Neuronal stem cell (in vitro differentiated cells): ENCODE results near the gene GALNS.
A peak's percentile ranks its signal among the peaks of the same experiment; 100 is the strongest.

ENCODE experiments used
- DNase-seq: peaks from one replicate; pipeline ENCODE4 v3.0.0-alpha.2; 2013; ENCODE audit warnings: low spot score
- H2AFZ ChIP-seq: one replicate; pipeline ENCODE4 v1.6.1; 2013; ENCODE audit warnings: mild to moderate bottlenecking, low read length, inconsistent platforms
- H2AK5ac ChIP-seq: 2 replicates; pipeline ENCODE4 v1.6.1; 2013; ENCODE audit warnings: low read depth, mild to moderate bottlenecking, inconsistent platforms, low read length, moderate library complexity, mixed read lengths
- H2BK120ac ChIP-seq: 2 replicates; pipeline ENCODE4 v1.6.1; 2013; ENCODE audit warnings: low read depth, mild to moderate bottlenecking, inconsistent platforms, low read length, moderate library complexity, mixed read lengths
- H2BK12ac ChIP-seq: one replicate; pipeline ENCODE4 v1.6.1; 2013; ENCODE audit warnings: low read length, inconsistent platforms
- H2BK15ac ChIP-seq: 2 replicates; pipeline ENCODE4 v1.6.1; 2013; ENCODE audit warnings: mild to moderate bottlenecking, low read length, inconsistent platforms, mixed read lengths
- H2BK5ac ChIP-seq: one replicate; pipeline ENCODE4 v1.6.1; 2013; ENCODE audit warnings: inconsistent platforms, mild to moderate bottlenecking, low read length, moderate library complexity
- H3K14ac ChIP-seq: one replicate; pipeline ENCODE4 v1.6.1; 2013; ENCODE audit warnings: low read length, inconsistent platforms
- H3K18ac ChIP-seq: 2 replicates; pipeline ENCODE4 v1.6.1; 2013; ENCODE audit warnings: low read length, inconsistent platforms
- H3K23ac ChIP-seq: 2 replicates; pipeline ENCODE4 v1.6.1; 2013; ENCODE audit warnings: low read depth, mild to moderate bottlenecking, mixed read lengths, low read length, inconsistent platforms; ENCODE audit not compliant: poor library complexity
- H3K27ac ChIP-seq: replicated peaks from 3 replicates; pipeline ENCODE4 v1.5.1; 2013; ENCODE audit warnings: low read length, inconsistent platforms
- H3K27me3 ChIP-seq, 3 experiments: 2 replicates each; pipeline ENCODE4 v1.6.1; 2013; ENCODE audit warnings: low read length in 3 of 3, mild to moderate bottlenecking in 2 of 3, inconsistent platforms in 1 of 3, low read depth in 1 of 3, mixed read lengths in 1 of 3, moderate library complexity in 1 of 3; ENCODE audit not compliant: control insufficient read depth in 3 of 3, insufficient read depth in 3 of 3
- H3K36me3 ChIP-seq, 2 donors: replicated peaks in 1 of 2; 2 replicates each; pipeline ENCODE4 v1.6.1; 2013; ENCODE audit warnings: low read length in 2 of 2; ENCODE audit not compliant: control insufficient read depth in 2 of 2, insufficient read depth in 2 of 2
- H3K4ac ChIP-seq: 2 replicates; pipeline ENCODE4 v1.6.1; 2013; ENCODE audit warnings: inconsistent platforms, mild to moderate bottlenecking, low read length, moderate library complexity
- H3K4me1 ChIP-seq, 2 donors: 1 replicate in 1 of 2; 2 replicates in 1 of 2; pipeline ENCODE4 v1.6.1; 2013; ENCODE audit warnings: low read length in 2 of 2, low read depth in 1 of 2; ENCODE audit not compliant: control insufficient read depth in 2 of 2, insufficient read depth in 1 of 2
- H3K4me2 ChIP-seq: one replicate; pipeline ENCODE4 v1.6.1; 2013; ENCODE audit warnings: mild to moderate bottlenecking, low read length, inconsistent platforms; ENCODE audit not compliant: insufficient read depth, poor library complexity, severe bottlenecking
- H3K4me3 ChIP-seq, 2 donors: 2 replicates each; pipeline ENCODE4 v1.5.1; 2013; ENCODE audit warnings: low read length in 2 of 2, mild to moderate bottlenecking in 2 of 2, inconsistent platforms in 1 of 2, moderate library complexity in 1 of 2
- H3K79me1 ChIP-seq: one replicate; pipeline ENCODE4 v1.6.1; 2013; ENCODE audit warnings: low read depth, mild to moderate bottlenecking, inconsistent platforms, low read length, moderate library complexity
- H3K9ac ChIP-seq: one replicate; pipeline ENCODE4 v1.6.1; 2013; ENCODE audit warnings: mild to moderate bottlenecking, low read depth, low read length, inconsistent platforms; ENCODE audit not compliant: poor library complexity
- H3K9me3 ChIP-seq, 2 donors: replicated peaks in 1 of 2; 2 replicates each; pipeline versions ENCODE3 to v1.6.1; 2013; ENCODE audit warnings: low read length in 2 of 2, mild to moderate bottlenecking in 2 of 2, inconsistent platforms in 1 of 2, low read depth in 1 of 2, mixed read lengths in 1 of 2, moderate library complexity in 1 of 2; ENCODE audit not compliant: control insufficient read depth in 2 of 2, insufficient read depth in 1 of 2
- H4K8ac ChIP-seq: one replicate; pipeline ENCODE4 v1.6.1; 2013; ENCODE audit warnings: low read depth, mild to moderate bottlenecking, inconsistent platforms, low read length, moderate library complexity
- H4K91ac ChIP-seq: one replicate; pipeline ENCODE4 v1.6.1; 2013; ENCODE audit warnings: low read length, low read depth, mild to moderate bottlenecking, inconsistent platforms; ENCODE audit not compliant: poor library complexity
- WGBS, 2 donors: extraction: QIAGEN DNeasy Blood & Tissue Kit; methylation state at CpG; one replicate each; pipeline ENCODE4 v1.1.7; 2013; ENCODE audit warnings: missing lambda C conversion rate in 2 of 2, mixed read lengths in 1 of 2; ENCODE audit not compliant: insufficient read length in 2 of 2, insufficient replicate concordance in 1 of 2; ENCODE audit errors: extremely low coverage in 2 of 2; 5-methylcytosine and 5-hydroxymethylcytosine counted together

Gene GALNS

DNA sequence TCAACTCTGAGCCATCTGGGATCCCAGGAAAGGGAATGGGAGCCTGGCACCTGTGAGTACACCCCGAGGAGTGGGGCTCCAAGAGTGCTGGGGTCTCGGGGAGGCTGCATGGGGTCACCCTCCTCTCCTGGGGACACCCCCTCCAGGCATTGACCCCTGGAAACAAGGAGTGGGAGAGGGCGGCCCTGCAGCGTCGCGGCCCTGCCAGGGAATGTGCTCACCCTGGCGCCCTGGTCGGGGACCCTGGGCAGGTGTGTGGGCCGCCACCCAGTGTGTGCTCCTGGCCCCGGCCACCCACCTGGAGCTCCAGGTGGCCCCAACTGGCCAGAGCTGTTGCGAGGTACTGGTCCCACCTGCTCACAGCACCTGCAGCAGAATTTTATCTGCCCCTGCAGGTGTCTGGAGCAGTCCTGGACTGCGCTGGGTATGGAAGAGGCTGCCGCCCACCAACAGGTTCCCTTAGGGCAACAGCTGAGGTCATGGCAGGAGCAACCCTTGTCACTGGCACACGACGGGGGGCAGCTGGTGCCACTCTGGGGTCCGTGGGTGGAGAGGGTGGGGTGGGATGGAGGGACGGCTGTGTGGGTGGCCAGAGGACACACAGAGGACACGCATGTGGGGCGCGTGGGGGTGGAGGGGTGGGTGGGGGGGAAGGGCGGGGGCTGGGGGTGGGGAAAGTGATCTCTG lies 15.1 kb upstream of the GALNS start:
- no CpG with 5 or more reads among the region's 21 CpGs for WGBS, 2 donors
- H3K18ac ChIP-seq: peak overlapping the region; percentile 57
- peak overlapping the region; percentile 35 for H2BK5ac ChIP-seq
- no peak overlapping the region for H3K27ac ChIP-seq
- H2AFZ ChIP-seq: no peak overlapping the region
- no peak overlapping the region for H2BK12ac ChIP-seq
- H3K14ac ChIP-seq: no peak overlapping the region
- peaks cover 0 to 2% of the 10 kb centered on the region in 2 donors for H3K4me1 ChIP-seq
- no peak overlapping the region for H4K91ac ChIP-seq
- no peak overlapping the region for H4K8ac ChIP-seq
- no peaks in the 10 kb centered on the region for H3K9me3 ChIP-seq
- H3K27me3 ChIP-seq: peaks cover 0 to 63% (median 0%) of the 10 kb centered on the region in 3 experiments
- no peak overlapping the region for H3K4me2 ChIP-seq
- H3K4me3 ChIP-seq: no peak overlapping the region
- H3K79me1 ChIP-seq: peaks cover 3% of the 10 kb centered on the region
- H3K23ac ChIP-seq: peak overlapping the region; percentile 31
- no peak overlapping the region for H3K9ac ChIP-seq
- no peak overlapping the region for H3K4ac ChIP-seq
- no peak overlapping the region for H2BK15ac ChIP-seq
- no peaks in the 10 kb centered on the region for H3K36me3 ChIP-seq
- H2AK5ac ChIP-seq: peak overlapping the region; percentile 35
- no peak overlapping the region for H2BK120ac ChIP-seq
- no peak for DNase-seq

GRCh38 chr16:88871349-88871702 lies 14.6 kb upstream of the GALNS start:
- no peak overlapping the region for H3K14ac ChIP-seq
- H3K4me3 ChIP-seq: no peak overlapping the region
- no peak overlapping the region for H4K8ac ChIP-seq
- H3K4me1 ChIP-seq: peaks cover 0 to 2% of the 10 kb centered on the region in 2 donors
- H2BK12ac ChIP-seq: no peak overlapping the region
- no peak overlapping the region for H3K23ac ChIP-seq
- WGBS, 2 donors: no CpG with 5 or more reads among the region's 8 CpGs
- no peaks in the 10 kb centered on the region for H3K36me3 ChIP-seq
- H3K4me2 ChIP-seq: no peak overlapping the region
- H2BK15ac ChIP-seq: no peak overlapping the region
- H3K4ac ChIP-seq: no peak overlapping the region
- peak overlapping the region; percentile 35 for H2BK5ac ChIP-seq
- H3K9ac ChIP-seq: no peak overlapping the region
- H2BK120ac ChIP-seq: no peak overlapping the region
- no peaks in the 10 kb centered on the region for H3K9me3 ChIP-seq
- no peak overlapping the region for H2AFZ ChIP-seq
- no peak overlapping the region for H2AK5ac ChIP-seq
- no peak overlapping the region for H4K91ac ChIP-seq
- no peak overlapping the region for H3K18ac ChIP-seq
- H3K27me3 ChIP-seq: peaks cover 0 to 64% (median 0%) of the 10 kb centered on the region in 3 experiments
- peaks cover 3% of the 10 kb centered on the region for H3K79me1 ChIP-seq
- no peak overlapping the region for H3K27ac ChIP-seq
- DNase-seq: no peak

GRCh38 chr16:88870608-88871348 lies 14.0 kb upstream of the GALNS start:
- Histone ChIP-seq H3K18ac (peak overlapping the region; percentile 4), H3K36me3 (no peaks in the 10 kb centered on the region), H4K8ac (no peak overlapping the region), H3K79me1 (peaks cover 3% of the 10 kb centered on the region), H3K4ac (no peak overlapping the region), H2BK5ac (no peak overlapping the region), H3K14ac (peak overlapping the region; percentile 71), H2BK120ac (no peak overlapping the region), H3K4me3 (no peak overlapping the region), H3K27me3 (peaks cover 0 to 66% (median 0%) of the 10 kb centered on the region in 3 experiments), H2BK15ac (no peak overlapping the region), H3K27ac (no peak overlapping the region), H4K91ac (no peak overlapping the region), H3K9ac (peak overlapping the region; percentile 72), H2AFZ (no peak overlapping the region), H3K4me1 (peaks cover 0 to 2% of the 10 kb centered on the region in 2 donors), H2AK5ac (peak overlapping the region; percentile 46), H3K4me2 (no peak overlapping the region), H3K9me3 (no peaks in the 10 kb centered on the region), H2BK12ac (peak overlapping the region; percentile 90), H3K23ac (peak overlapping the region; percentile 95)
- DNase-seq: no peak
- no CpG with 5 or more reads among the region's 37 CpGs for WGBS, 2 donors

GRCh38 chr16:88869673-88869980 lies 12.9 kb upstream of the GALNS start:
- Histone ChIP-seq H3K36me3 (no peaks in the 10 kb centered on the region), H3K4me1 (peaks cover 0 to 2% of the 10 kb centered on the region in 2 donors), H4K91ac (no peak overlapping the region), H3K18ac (no peak overlapping the region), H3K4ac (no peak overlapping the region), H4K8ac (no peak overlapping the region), H2AFZ (no peak overlapping the region), H3K4me2 (peak overlapping the region; percentile 2), H2BK12ac (no peak overlapping the region), H3K9me3 (no peaks in the 10 kb centered on the region), H3K27ac (no peak overlapping the region), H3K4me3 (no peak overlapping the region), H2AK5ac (peak overlapping the region; percentile 93), H3K9ac (no peak overlapping the region), H3K27me3 (peaks cover 0 to 69% (median 0%) of the 10 kb centered on the region in 3 experiments), H2BK120ac (no peak overlapping the region), H3K79me1 (no peaks in the 10 kb centered on the region), H2BK15ac (no peak overlapping the region), H3K14ac (peak overlapping the region; percentile 38), H2BK5ac (no peak overlapping the region), H3K23ac (peak overlapping the region; percentile 25)
- DNase-seq: no peak
- WGBS, 2 donors: no CpG with 5 or more reads among the region's 9 CpGs
